ENCODE results near the gene SUPT5H. TPM values are rescaled to one million over a fixed set of nuclear protein-coding genes. Genes with fewer than 3 reads are reported as not detected.

SUPT5H gene
- total and polyA plus RNA-seq, 10 of the 15 experiments (the other 5 are each of a cell fraction or from before 2014, with no cell fraction given) = 27.2 to 194 (median 83.6) TPM

GRCh38 chr19:39398297-39398864, 47.0 kb upstream of the SUPT5H start (continued):
- TF ChIP-seq, protein P1, sequence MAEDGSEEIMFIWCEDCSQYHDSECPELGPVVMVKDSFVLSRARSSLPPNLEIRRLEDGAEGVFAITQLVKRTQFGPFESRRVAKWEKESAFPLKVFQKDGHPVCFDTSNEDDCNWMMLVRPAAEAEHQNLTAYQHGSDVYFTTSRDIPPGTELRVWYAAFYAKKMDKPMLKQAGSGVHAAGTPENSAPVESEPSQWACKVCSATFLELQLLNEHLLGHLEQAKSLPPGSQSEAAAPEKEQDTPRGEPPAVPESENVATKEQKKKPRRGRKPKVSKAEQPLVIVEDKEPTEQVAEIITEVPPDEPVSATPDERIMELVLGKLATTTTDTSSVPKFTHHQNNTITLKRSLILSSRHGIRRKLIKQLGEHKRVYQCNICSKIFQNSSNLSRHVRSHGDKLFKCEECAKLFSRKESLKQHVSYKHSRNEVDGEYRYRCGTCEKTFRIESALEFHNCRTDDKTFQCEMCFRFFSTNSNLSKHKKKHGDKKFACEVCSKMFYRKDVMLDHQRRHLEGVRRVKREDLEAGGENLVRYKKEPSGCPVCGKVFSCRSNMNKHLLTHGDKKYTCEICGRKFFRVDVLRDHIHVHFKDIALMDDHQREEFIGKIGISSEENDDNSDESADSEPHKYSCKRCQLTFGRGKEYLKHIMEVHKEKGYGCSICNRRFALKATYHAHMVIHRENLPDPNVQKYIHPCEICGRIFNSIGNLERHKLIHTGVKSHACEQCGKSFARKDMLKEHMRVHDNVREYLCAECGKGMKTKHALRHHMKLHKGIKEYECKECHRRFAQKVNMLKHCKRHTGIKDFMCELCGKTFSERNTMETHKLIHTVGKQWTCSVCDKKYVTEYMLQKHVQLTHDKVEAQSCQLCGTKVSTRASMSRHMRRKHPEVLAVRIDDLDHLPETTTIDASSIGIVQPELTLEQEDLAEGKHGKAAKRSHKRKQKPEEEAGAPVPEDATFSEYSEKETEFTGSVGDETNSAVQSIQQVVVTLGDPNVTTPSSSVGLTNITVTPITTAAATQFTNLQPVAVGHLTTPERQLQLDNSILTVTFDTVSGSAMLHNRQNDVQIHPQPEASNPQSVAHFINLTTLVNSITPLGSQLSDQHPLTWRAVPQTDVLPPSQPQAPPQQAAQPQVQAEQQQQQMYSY (CRISPR knock-in tag; IDR thresholded peaks at IDR 0.05) = no peak
- TF ChIP-seq MEF2A (IDR thresholded peaks at IDR 0.05; ENCODE audit: insufficient read depth, low read depth, low read length) (0 out of 2 replicates have a peak, but pooled peaks have one; percentile 60), CBFB (IDR thresholded peaks at IDR 0.05; ENCODE audit: low read depth) (0 out of 2 replicates have a peak, but pooled peaks have one; percentile 26), POLR2AphosphoS2 (IDR thresholded peaks at IDR 0.05; ENCODE audit: low read depth, low read length) (no peak), TCF3 (IDR thresholded peaks at IDR 0.05; ENCODE audit: borderline replicate concordance, insufficient read depth, low read depth, low read length) (0 out of 2 replicates have a peak, but pooled peaks have one; percentile 18), POLR2AphosphoS5 (IDR thresholded peaks at IDR 0.05; ENCODE audit: low read length) (peak; percentile 27; the same call in 1 of the 2 replicates), BHLHE40 (IDR thresholded peaks at IDR 0.05; ENCODE audit: borderline replicate concordance in 1 of 2, low read depth in 2 of 2, low read length in 1 of 2) (peak in 1 of 2 experiments; percentile 48; a peak in 1 of 4 replicates), POLR2A (IDR thresholded peaks at IDR 0.05; ENCODE audit: low read depth, low read length) (peak; percentile 28; the same call in 1 of the 2 replicates), PAX8 (IDR thresholded peaks at IDR 0.05) (no peak), SMAD5 (IDR thresholded peaks at IDR 0.05; ENCODE audit: low read depth) (no peak), STAT1 (conservative IDR thresholded peaks at IDR 0.05) (no peak), CUX1 (IDR thresholded peaks at IDR 0.05; ENCODE audit: insufficient replicate concordance, low read depth, low read length) (no peak)
- TF ChIP-seq, protein P2, sequence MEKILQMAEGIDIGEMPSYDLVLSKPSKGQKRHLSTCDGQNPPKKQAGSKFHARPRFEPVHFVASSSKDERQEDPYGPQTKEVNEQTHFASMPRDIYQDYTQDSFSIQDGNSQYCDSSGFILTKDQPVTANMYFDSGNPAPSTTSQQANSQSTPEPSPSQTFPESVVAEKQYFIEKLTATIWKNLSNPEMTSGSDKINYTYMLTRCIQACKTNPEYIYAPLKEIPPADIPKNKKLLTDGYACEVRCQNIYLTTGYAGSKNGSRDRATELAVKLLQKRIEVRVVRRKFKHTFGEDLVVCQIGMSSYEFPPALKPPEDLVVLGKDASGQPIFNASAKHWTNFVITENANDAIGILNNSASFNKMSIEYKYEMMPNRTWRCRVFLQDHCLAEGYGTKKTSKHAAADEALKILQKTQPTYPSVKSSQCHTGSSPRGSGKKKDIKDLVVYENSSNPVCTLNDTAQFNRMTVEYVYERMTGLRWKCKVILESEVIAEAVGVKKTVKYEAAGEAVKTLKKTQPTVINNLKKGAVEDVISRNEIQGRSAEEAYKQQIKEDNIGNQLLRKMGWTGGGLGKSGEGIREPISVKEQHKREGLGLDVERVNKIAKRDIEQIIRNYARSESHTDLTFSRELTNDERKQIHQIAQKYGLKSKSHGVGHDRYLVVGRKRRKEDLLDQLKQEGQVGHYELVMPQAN (conservative IDR thresholded peaks at IDR 0.05) = peak; percentile 35; the same call in 1 of the 2 replicates
- TF ChIP-seq, protein P3, sequence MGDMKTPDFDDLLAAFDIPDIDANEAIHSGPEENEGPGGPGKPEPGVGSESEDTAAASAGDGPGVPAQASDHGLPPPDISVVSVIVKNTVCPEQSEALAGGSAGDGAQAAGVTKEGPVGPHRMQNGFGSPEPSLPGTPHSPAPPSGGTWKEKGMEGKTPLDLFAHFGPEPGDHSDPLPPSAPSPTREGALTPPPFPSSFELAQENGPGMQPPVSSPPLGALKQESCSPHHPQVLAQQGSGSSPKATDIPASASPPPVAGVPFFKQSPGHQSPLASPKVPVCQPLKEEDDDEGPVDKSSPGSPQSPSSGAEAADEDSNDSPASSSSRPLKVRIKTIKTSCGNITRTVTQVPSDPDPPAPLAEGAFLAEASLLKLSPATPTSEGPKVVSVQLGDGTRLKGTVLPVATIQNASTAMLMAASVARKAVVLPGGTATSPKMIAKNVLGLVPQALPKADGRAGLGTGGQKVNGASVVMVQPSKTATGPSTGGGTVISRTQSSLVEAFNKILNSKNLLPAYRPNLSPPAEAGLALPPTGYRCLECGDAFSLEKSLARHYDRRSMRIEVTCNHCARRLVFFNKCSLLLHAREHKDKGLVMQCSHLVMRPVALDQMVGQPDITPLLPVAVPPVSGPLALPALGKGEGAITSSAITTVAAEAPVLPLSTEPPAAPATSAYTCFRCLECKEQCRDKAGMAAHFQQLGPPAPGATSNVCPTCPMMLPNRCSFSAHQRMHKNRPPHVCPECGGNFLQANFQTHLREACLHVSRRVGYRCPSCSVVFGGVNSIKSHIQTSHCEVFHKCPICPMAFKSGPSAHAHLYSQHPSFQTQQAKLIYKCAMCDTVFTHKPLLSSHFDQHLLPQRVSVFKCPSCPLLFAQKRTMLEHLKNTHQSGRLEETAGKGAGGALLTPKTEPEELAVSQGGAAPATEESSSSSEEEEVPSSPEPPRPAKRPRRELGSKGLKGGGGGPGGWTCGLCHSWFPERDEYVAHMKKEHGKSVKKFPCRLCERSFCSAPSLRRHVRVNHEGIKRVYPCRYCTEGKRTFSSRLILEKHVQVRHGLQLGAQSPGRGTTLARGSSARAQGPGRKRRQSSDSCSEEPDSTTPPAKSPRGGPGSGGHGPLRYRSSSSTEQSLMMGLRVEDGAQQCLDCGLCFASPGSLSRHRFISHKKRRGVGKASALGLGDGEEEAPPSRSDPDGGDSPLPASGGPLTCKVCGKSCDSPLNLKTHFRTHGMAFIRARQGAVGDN (IDR thresholded peaks at IDR 0.05) = 0 out of 2 replicates have a peak, but pooled peaks have one; percentile 45

Data from GM12878 (cell line).